ENCODE data around the gene C14orf39.

- TF ChIP-seq, protein P1, sequence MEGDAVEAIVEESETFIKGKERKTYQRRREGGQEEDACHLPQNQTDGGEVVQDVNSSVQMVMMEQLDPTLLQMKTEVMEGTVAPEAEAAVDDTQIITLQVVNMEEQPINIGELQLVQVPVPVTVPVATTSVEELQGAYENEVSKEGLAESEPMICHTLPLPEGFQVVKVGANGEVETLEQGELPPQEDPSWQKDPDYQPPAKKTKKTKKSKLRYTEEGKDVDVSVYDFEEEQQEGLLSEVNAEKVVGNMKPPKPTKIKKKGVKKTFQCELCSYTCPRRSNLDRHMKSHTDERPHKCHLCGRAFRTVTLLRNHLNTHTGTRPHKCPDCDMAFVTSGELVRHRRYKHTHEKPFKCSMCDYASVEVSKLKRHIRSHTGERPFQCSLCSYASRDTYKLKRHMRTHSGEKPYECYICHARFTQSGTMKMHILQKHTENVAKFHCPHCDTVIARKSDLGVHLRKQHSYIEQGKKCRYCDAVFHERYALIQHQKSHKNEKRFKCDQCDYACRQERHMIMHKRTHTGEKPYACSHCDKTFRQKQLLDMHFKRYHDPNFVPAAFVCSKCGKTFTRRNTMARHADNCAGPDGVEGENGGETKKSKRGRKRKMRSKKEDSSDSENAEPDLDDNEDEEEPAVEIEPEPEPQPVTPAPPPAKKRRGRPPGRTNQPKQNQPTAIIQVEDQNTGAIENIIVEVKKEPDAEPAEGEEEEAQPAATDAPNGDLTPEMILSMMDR (IDR thresholded peaks at IDR 0.05; ENCODE audit: low read depth, low read length, missing input control), result no peak
- TF ChIP-seq SP1 (IDR thresholded peaks at IDR 0.05) (no peak), RAD21 (IDR thresholded peaks at IDR 0.05) (no peak), TAF1 (conservative IDR thresholded peaks at IDR 0.05) (no peak), GABPA (IDR thresholded peaks at IDR 0.05 in 1 of 2, conservative IDR thresholded peaks at IDR 0.05 in 1 of 2) (no peak), ATF3 (IDR thresholded peaks at IDR 0.05) (no peak), JUND (IDR thresholded peaks at IDR 0.05) (no peak), FOXA1 (IDR thresholded peaks at IDR 0.05) (no peak), MAX (IDR thresholded peaks at IDR 0.05) (no peak), YY1 (IDR thresholded peaks at IDR 0.05) (no peak), ZBTB33 (IDR thresholded peaks at IDR 0.05) (no peak)
Observed at GRCh38 chr14:60482743-60483142, 3.1 kb downstream of the C14orf39 start.

Measured in liver (tissue), 3 donors.